Ishikawa (cell line): ENCODE results near the gene PTPN5.

Experiments
- CEBPB ChIP-seq: IDR thresholded peaks from 2 replicates; pipeline ENCODE4 v1.6.1; 2012
- CREB1 ChIP-seq: IDR thresholded peaks from 2 replicates; pipeline ENCODE4 v1.6.1; 2012; ENCODE audit warnings: low read depth
- EGR1 ChIP-seq: IDR thresholded peaks from 2 replicates; pipeline ENCODE4 v1.6.1; 2012
- EP300 ChIP-seq: IDR thresholded peaks from 2 replicates; pipeline ENCODE4 v1.6.1; 2012; ENCODE audit warnings: borderline replicate concordance
- FOXM1 ChIP-seq: IDR thresholded peaks from 2 replicates; pipeline ENCODE4 v1.6.1; 2012; ENCODE audit warnings: low read depth, borderline replicate concordance
- MAX ChIP-seq: IDR thresholded peaks from 2 replicates; pipeline ENCODE4 v1.6.1; 2012
- NFIC ChIP-seq: IDR thresholded peaks from 2 replicates; pipeline ENCODE4 v1.6.1; 2012
- RAD21 ChIP-seq: IDR thresholded peaks from 2 replicates; pipeline ENCODE4 v1.6.1; 2012; ENCODE audit warnings: low read depth
- REST ChIP-seq: IDR thresholded peaks from 2 replicates; pipeline ENCODE4 v1.6.1; 2012; ENCODE audit warnings: low read depth, mild to moderate bottlenecking
- TAF1 ChIP-seq: IDR thresholded peaks from 2 replicates; pipeline ENCODE4 v1.6.1; 2012; ENCODE audit warnings: low read depth, mild to moderate bottlenecking
- TCF12 ChIP-seq: IDR thresholded peaks from 2 replicates; pipeline ENCODE4 v1.6.1; 2012; ENCODE audit warnings: low read depth
- TEAD4 ChIP-seq: IDR thresholded peaks from 2 replicates; pipeline ENCODE4 v1.6.1; 2012
- USF1 ChIP-seq: IDR thresholded peaks from 2 replicates; pipeline ENCODE4 v1.6.1; 2012
- YY1 ChIP-seq: IDR thresholded peaks from 2 replicates; pipeline ENCODE4 v1.6.1; 2012; ENCODE audit warnings: low read depth
- ZBTB7A ChIP-seq: IDR thresholded peaks from 2 replicates; pipeline ENCODE4 v1.6.1; 2012; ENCODE audit warnings: low read depth

PTPN5 gene

GRCh38 chr11:18684267-18684666, 107.3 kb downstream of the PTPN5 start:
- TF ChIP-seq TCF12, result no peak
- TF ChIP-seq EP300, result no peak
- TF ChIP-seq REST, result no peak
- TF ChIP-seq NFIC, result no peak
- TF ChIP-seq TAF1, result no peak
- TF ChIP-seq FOXM1, result no peak
- TF ChIP-seq RAD21, result no peak
- no peak for TF ChIP-seq TEAD4
- TF ChIP-seq MAX, result no peak
- no peak for TF ChIP-seq ZBTB7A
- no peak for TF ChIP-seq CEBPB
- no peak for TF ChIP-seq YY1
- TF ChIP-seq EGR1, result no peak

- TF ChIP-seq MAX (no peak), YY1 (no peak), USF1 (no peak), NFIC (no peak), REST (no peak), TEAD4 (no peak), ZBTB7A (no peak), CEBPB (no peak), TCF12 (no peak), EGR1 (no peak), FOXM1 (no peak), EP300 (no peak), CREB1 (no peak), RAD21 (no peak), TAF1 (no peak)
Observed at GRCh38 chr11:18682466-18682865, 109.1 kb downstream of the PTPN5 start.
